Measurements from ENCODE around the gene IBTK.
"Not testable (repeated sequence)": the region's sequence is repeated elsewhere in the genome, so short reads cannot be mapped to it uniquely, and the experiment has no call there.

IBTK gene
- 67.3 to 94.2 (median 84.2) reads per million in 4 donors for total RNA-seq

DNA sequence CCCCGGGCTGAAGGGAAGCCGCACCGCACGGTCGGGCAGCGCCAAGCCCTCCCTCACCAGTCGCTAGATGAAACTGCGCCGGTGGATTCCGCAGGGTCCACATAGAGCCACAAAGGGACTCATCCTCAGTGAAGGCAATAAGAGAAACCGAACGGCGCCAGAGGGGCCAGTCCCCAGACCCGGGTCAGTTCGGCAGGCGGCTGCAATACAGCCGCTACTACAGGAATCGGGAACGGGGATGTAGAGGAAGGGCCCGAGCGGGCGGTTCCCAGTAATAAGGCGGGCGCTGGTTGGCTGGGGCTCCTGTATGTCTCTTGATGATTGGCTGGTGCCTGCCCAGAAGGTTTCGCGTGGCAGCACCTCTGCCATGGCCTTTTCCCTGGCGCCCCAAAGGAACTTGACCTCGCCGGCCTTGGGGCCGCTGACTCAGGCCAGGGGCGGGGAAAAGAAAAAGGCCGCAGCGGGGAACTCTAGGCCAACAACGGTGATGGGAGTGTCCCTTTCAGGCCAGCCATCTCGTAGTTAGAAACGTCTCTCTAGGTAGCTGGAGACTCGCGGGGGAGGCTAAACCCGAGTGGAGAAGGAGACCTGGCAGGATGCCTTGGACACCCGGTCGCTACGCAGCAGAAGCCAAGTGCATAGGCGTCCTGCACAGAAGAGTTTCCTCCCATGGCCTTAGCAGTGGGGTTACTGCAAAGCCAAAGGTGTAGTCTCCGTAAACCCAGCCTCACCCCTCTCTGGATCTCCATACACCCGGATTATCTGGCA, at the start of gene IBTK:
TSS of gene IBTK (minus strand) at position 240 of the 768 bp plus-strand sequence. CDS start 7,258 bp downstream, outside the sequence.
- peak; percentile 77 to 88 (median 84) for DNase-seq

DNA sequence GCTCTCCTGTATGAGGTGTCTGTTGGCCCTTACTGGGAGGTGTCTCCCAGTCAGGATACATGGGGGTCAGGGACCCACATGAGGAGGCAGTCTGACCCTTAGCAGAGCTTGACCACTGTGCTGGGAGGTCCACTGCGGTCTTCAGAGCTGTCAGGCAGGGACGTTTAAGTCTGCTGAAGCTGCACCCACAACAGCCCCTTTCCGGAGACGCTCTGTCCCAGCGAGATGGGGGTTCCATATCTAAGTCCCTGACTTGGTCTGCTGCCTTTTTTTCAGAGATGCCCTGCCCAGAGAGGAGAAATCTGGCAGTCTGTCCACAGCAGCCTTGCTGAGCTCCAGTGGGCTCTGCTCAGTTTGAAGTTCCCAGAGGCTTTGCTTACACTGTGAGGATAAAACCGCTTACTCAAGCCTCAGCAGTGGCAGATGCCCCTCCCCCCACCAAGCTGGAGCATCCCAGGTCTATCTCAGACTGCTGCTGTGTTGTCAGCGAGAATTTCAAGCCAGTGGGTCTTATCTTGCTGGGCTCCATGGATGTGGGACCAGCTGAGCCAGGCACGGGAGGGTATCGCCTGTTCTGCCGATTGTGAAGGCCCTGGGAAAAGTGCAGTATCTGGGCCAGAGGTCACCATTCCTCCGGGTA, 36.3 kb upstream of the IBTK start:
- DNase-seq: no peak

GRCh38 chr6:82281550-82281949, 34.0 kb upstream of the IBTK start:
- DNase-seq: peak in 1 of 5 donors; percentile 43

- DNase-seq: no peak
Observed at GRCh38 chr6:82277686-82278085, 30.1 kb upstream of the IBTK start.

- DNase-seq: no peak
Observed at GRCh38 chr6:82275686-82276085, 28.1 kb upstream of the IBTK start.

GRCh38 chr6:82273295-82273694, 25.8 kb upstream of the IBTK start:
- no peak for DNase-seq

DNA sequence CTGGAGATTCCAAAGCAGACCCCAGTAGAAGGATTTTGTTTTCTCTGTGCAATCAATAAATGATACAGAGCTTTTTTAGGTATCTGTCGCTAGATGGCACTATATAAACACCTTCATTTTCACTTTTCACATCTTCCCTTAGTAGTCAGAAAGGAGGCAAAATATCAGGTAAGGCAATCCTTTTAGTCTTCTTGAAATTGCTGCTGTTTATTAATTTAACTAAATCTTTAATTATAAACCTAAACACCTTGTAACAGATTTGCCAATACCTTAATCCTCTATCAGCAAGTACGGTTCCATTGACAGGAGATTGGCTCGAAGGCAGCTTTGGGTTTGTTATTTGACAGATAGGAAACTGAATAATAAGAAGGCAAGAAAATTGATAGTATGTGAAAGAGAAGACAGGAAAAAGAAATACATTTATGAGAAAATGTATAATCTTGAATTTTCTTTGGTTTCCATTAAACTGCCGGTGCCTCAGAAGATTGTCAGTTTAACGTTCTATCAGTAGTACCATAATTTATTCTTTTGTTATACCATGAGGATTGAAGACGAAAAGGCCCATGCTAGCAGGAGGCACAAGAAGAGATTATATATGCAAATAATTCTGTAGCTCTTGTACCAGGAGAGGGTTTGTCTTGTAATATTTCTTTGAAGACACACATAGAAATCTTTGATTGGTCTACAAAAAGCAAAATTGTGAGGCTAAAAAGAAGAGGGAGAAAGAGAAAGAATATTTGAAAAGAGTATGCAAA, 23.5 kb upstream of the IBTK start:
- DNase-seq: peak in 1 of 5 donors; percentile 34

GRCh38 chr6:82268301-82268846, 20.8 kb upstream of the IBTK start:
- DNase-seq: no peak

- no peak for DNase-seq
Observed at GRCh38 chr6:82264824-82265223, 17.3 kb upstream of the IBTK start.

- no peak for DNase-seq
Observed at GRCh38 chr6:82264321-82264720, 16.8 kb upstream of the IBTK start.

GRCh38 chr6:82263916-82264315, 16.4 kb upstream of the IBTK start:
- no peak for DNase-seq

- no peak for DNase-seq
Observed at GRCh38 chr6:82260997-82261732, 13.6 kb upstream of the IBTK start.

GRCh38 chr6:82259389-82259788, 11.8 kb upstream of the IBTK start:
- DNase-seq: no peak

DNA sequence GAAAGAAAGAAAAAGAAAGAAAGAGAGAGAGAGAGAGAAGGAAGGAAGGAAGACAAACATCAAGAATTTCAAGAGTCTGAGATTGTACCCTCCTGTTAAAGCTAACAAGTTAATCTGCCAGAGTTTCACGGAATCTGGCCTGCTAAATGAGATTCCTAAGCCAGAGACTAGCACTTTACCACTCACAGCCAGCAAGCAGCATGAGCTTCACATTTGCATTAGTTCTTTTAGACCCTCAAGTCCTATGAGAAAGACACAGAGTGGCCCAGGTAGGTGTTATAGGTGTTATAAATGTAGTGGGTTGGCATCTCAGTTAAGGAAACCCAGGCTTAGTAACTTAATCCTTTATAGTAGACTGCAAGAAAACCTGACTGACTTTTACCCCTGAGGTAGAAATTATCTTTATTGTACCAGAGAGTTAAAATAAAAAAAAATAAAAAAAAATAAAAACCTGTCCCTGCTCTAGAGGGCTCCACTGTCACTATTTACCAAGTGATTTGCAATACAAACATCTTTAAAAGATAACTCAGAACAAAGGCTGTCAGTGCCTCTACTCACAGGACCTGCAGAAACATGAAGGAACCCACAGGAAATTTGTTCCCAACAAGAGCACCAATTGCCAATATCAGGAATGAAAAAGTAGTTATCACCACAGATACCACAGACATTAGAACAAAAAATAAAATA, 9.7 kb upstream of the IBTK start:
- no peak for DNase-seq

DNA sequence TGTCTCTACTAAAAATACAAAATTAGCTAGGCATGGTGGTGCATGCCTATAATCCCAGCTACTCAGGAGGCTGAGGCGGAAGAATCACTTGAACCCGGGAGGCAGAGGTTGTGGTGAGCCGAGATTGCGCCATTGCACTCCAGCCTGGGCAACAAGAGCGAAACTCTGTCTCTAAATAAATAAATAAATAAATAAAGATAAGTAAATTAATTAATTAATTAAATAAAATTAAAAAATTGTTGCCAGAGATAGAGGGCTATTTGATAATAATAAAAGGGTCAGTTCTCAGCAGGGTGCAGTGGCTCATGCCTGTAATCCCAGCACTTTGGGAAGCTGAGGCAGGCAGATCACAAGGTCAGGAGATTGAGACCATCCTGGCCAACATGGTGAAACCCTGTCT, 7.2 kb upstream of the IBTK start:
- not testable (repeated sequence) for DNase-seq

- DNase-seq: peak in 1 of 5 donors; percentile 7
Observed at GRCh38 chr6:82251942-82252341, 4.4 kb upstream of the IBTK start.

GRCh38 chr6:82249381-82250253, 2.1 kb upstream of the IBTK start:
- DNase-seq: no peak

DNA sequence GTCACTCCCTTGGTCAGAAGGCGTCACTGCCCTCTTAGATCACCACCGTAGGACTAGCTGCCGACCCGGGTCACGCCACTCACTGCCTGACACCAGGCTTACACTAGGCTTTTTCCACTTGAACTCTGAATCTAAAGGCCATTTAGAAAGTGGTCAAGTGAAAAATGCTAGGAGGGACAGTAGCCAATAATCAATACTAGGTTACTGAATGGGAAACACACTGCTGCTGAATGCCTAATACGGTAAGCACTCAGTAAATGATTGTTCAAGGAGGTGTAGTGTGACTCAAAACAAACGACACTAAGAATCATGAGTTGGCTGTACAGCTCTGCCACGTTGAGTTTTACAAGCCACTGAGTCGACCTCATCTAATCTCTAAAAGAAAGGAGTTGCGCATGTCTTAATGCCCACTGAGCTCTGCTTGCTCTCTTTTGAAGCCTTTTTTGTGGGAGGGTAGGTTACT, 760 bp upstream of the IBTK start:
- peak in 1 of 5 donors; percentile 28 for DNase-seq

- no peak for DNase-seq
Observed at GRCh38 chr6:82246802-82247504, 591 bp downstream of the IBTK start.

DNA sequence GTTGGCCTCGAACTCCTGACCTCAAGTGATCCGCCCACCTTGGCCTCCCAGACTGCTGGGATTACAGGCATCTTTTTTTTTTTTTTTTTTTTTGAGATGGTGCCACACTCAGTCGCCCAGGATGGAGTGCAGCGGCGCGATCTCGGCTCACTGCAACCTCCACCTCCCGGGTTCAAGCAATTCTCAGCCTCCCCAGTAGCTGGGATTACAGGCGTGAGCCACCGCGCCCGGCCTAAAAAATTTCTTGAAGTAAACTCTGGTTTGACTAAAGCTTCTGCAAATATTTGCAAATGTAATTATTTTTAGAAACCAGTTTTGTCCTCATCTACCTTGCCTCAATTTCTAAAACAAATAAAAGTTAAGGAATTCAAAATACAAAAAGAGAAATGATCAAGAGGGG, 1.2 kb downstream of the IBTK start:
- no peak for DNase-seq
